Inflammatory macrophage (primary cell): ENCODE measurements around the gene NFXL1.
"Not testable (repeated sequence)": the region's sequence is repeated elsewhere in the genome, so short reads cannot be mapped to it uniquely, and the experiment has no call there.

Experiments used
- DNase-seq, 2 donors: peaks; one replicate each; pipeline ENCODE4 v3.0.0-alpha.2; 2020 to 2022
- total RNA-seq, 18 experiments: gene quantifications; one replicate each; lab custom pipeline; 2026; ENCODE audit warnings: mixed read lengths in 6 of 18, inconsistent platforms in 2 of 18; lab: John Stamatoyannopoulos, UW

NFXL1 gene
- 2.8 to 12.1 (median 7.4) reads per million in 18 experiments for total RNA-seq

DNA sequence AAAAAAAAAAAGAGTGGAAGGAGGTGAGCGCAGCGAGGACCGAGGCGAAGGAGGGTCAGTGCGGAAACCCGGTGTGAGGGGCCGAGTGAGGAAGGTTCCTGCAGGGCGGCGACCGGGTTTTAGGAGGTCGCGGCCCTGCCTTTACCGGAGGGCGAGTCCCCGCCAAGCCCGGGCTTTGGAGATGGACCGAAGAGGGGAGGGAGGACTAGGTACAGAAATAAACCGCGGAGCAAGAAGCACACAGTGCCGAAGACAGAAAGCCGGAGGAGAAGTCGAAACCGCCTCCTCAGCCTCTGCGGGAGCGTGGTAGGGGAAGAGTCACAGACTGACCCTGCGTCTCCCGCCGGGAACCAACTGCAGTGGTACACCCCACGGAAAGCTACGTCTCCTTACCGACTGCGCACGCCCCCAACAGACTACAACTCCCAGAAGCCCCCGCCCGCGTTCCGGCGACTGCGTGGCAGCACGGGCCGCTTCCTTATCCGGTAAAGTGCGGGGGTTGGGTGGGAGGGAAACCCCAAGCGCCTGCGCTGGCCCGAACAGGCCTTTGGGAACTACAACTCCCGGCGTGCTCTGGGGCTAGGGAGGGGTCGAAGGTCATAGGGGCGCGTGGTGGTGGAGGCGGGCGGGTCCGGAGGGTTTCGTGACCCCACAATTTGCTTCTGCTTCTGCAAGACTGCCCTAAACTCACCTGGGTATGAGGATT, at the start of gene NFXL1:
TSS of gene NFXL1 (minus strand) at position 364 of the 706 bp plus-strand sequence. CDS start 380 bp downstream, outside the sequence.
- peak; percentile 97 to 98 for DNase-seq

DNA sequence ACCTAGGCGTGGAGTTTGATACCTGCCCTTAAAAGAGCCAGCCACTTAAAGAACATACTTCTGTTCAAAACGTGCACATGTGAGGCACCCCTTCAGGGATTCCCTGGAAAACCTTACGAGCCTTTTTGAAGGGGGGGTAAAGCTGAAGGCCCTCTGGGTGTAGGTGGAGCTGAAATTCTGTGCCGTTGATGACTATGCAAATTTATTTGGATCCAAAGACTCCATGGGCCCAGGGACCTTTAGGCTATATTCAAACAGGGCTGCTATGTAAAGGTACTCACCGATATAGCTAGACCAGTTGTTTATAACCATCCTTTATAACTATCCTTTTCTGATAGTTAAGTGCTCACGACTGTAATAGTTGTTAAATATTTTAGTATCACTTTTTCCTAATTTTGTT, 40.3 kb upstream of the NFXL1 start:
- no peak for DNase-seq

DNA sequence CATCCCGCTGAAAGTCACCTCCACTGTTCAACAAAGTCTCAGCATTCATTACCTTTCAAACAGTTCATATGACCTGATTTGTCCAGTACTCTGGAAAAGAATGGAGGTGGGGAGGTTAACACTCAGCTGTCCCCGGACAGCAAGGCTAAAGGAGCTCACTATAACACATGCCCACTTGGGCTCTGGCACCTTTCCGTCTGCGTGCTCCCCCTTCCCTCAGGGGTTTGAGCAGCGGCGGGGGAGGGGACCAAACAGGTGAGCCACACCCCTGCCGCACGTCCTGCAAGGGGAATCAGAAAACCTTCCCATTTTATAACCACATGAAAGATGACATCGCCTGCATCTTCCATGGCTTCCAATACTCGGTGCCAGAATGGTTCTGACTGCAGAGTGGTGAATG, 39.9 kb upstream of the NFXL1 start:
- no peak for DNase-seq

DNA sequence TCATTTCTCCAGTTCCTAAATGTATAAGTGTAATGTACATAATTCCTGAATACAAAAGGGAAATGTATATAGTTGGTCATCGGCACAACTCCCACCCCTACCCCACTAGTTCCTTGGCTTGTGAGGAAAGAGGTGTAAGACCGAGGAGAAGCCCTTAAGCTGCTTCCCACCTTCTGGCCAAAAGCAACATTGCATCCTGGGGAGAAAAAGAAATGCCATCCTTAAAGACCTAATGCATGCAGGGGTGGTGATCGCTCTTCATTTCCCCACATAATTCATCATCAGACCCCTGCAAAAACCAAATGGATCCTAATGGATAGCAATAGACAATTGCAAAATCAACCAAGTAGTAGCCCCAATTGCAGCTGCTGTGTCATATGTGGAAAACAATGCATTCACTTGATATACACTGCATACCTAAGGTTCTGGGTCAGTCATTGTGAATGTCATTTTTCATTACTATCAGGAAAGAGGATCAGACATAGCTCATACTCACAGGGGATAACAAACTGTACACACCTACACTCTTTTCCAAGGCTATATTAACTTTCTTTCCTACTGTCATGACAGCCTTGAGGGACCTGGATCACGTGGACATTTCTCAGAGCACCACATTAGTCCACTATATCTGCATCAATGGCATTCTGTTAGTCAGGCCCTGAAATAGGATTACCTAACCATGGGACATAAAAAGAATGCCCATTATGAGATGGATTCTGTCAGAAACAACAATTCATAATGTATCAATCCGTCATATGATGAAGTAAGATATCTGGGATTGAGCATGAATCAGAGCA, 31.7 kb upstream of the NFXL1 start:
- no peak for DNase-seq

DNA sequence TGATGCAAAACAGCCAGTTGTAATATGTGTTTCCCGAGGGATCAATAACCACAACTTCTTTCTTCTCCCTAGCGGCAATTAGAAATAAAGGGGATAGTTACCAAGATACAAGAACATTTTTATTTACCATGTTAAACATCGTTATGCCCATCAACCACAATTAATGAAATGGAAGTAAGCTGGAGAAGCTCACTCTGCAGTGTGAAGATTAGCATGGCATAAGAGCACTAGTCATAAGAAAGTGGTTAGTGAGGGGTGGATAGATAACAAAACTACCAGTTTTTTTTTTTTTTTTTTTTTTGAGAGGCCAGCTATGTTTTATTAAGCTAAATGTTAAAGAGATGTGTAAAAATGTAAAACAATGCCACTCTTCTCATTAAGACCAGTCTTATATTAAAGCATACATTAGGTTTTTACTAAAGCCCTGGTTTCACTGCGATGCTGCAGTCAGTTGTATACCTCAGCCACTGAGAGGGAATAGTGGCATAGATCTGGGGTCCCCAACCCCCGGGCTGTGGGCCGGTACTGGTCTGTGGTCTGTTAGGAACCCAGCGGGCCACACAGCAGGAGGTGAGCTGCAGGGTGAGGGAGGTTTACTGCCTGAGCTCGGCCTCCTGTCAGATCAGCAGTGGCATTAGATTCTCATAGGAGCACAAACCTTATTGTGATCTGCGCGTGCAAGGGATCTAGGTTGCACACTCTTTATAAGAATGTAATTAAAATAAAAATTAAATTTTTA, 27.9 kb upstream of the NFXL1 start:
- no peak for DNase-seq

DNA sequence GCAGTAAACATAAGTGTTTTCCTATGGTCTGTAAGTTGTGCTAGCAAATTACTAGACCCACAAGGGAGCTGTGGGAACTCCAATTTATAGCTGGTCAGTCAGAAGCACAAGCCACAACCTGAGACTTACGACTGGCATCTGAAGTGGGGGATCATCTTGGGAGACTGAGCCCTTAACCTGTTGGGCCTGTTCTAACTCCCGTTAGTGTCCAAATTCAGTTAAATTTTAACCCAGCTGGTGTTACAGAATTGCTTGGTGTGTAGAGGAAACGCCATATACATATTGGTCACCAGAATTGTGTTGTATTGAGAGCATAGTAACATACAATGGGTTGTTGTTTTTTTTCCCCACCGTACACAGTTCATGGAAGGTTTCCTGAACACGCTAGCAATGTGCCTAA, 25.1 kb upstream of the NFXL1 start:
- no peak for DNase-seq

DNA sequence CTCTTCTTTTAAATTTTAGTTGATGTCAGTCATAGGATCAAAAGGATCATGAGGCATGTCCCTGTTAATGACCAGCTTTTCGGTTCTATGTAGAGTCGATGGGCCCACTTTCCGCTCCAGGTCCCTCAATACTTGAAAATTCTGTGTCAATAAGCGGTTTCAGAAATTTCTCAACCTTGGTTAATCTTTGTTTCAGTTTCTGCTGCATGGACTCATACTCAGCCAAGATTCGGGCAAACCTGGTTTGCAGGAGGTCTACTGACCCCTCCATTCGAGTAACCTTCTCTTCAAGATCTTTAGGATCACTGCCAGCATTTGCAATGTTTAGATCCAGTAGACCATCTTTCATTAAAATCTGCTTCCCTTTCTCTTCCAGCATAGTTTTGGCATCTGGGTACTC, 22.0 kb upstream of the NFXL1 start:
- no peak for DNase-seq

DNA sequence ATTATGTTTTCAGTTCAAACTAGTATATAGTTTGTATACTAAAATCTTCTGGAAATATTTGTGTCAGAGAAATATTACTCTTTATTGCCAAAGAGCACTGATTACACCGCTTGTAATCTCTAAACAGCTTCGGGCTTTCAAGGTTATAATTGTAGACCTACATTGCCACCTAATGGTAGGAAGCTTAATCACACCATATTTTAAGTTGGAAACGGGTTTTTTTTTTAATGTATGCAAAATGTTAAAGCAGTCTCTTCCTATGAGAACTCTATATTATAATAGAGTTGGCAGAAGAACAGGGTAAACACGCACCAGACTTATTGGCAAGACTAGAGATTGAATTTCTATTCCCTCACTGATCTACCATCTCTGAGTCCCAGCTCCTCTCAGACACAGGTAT, 19.5 kb upstream of the NFXL1 start:
- peak; percentile 55 to 78 for DNase-seq

DNA sequence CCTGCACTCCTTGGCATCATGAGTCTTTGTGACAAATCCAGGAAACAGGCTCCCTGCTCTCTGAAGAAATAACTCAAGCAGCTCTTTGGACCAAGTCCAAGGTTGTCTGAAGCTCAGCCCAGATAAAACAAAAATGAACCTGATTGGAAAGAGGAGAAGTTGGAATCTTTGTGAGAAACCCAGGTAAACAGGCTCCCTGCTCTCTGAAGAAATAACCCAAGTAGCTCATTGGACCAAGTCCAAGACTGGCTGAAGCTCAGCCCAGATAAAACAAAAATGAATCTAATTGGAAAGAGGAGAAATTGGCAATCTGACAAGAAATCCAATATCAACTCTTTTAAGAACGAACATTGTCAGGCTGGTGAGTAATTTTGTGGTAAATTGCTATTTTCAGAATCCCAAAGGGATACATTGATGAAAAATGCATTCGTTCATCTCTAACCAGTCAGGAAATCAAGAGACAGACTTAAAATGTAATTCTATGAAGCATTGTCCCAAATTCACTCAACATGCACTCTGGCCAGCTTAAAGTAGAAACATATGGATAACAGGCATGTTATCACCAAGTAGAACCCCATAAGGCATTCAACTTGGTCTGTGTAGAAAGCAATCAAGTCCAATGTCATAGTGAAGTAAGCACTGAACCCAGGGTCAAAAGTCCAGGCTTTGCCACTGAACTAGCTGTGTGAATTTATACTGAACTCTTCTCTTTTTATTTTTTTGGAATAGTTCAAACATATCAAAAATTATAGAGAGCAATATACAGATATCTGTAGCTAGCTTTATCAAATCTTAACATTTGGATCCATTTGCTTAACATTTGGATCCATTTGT, 16.8 kb upstream of the NFXL1 start:
- DNase-seq, result no peak

DNA sequence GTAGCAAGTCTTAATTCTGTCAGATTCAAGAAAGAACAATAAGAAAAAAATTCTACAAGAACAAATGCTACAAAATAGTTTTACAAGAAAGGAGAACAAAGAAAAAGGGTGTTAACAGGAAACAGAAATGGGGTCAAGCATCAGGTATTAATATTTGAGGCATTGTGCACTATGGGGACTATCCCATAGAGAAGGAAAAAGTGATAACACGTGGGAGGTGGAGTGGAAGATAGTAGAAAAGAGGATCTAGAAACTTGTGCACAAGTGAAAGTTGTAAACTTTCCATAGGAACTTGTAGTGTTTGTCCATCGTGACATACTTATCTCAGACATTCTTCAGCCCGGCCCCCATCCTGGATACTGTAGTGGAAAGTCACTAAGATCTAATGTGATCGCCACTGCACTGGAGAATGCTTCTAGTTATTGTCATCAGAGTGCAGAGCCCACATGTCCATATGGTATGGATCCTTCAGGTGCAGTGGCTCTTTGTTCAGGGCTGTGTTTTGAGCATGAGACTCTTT, 15.4 kb upstream of the NFXL1 start:
- DNase-seq, result no peak

DNA sequence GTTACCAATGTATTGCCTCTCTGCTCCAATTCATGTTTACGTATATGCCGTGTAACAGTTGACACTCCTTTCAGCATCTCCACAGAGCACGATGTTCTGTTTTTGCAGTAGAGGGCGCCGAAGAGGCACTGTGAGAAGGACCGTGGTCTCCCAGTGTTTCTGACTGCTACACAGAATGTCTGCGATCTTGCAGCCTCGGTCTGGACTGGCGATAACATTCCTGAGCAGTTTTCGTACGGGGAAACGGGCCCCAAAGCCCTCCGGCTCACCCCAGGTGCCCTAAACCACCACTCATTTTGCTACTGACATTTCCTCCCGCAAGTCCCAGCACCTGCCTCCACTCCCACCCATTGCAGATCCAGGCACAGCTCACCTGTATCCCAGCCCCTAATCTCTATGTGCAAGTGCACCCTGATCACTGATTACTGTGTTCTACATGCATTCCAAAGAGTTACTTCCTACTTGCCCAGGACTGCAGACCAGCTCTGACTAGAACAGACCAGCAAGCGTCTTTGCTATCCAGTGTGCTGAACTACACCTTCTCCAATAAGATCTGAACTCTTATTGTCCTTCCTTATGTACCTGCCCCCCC, 12.4 kb upstream of the NFXL1 start:
- peak; percentile 22 to 38 for DNase-seq

DNA sequence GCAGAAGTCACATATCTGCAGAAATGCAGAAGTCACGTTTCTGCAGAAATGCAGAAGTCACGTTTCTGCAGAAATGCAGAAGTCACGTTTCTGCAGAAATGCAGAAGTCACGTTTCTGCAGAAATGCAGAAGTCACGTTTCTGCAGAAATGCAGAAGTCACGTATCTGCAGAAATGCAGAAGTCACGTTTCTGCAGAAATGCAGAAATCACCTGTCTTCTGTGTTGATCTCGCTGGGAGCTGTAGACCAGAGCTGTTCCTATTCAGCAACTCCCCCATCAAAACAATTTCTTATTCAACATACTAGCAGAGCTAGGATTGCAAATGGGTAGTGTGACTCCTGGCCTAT, 8.9 kb upstream of the NFXL1 start:
- peak in 1 of 2 donors; percentile 33 for DNase-seq

DNA sequence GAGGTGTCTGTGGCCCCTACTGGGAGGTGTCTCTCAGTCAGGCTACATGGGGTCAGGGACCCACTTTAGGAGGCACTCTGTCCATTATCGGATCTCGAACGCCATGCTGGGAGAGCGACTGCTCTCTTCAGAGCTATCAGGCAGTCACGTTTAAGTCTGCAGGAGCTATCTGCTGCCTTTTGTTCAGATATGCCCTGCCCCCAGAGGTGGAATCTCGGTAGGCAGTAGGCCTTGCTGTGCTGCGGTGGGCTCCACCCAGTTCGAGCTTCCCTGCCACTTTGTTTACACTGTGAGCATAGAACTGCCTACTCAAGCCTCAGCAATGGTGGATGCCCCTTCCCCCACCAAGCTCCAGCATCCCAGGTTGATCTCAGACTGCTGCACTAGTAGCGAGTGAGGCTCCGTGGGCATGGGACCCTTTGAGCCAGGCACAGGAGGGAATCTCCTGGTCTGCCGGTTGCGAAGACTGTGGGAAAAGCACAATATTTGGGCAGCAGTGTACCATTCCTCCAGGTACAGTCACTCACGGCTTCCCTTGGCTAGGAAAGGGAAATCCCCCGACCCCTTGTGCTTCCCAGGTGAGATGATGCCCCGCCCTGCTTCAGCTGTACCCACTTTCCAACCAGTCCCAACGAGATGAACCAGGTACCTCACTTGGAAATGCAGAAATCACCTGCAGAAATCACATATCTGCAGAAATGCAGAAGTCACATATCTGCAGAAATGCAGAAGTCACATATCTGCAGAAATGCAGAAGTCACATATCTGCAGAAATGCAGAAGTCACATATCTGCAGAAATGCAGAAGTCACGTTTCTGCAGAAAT, 8.3 kb upstream of the NFXL1 start:
- DNase-seq, result not testable (repeated sequence)

DNA sequence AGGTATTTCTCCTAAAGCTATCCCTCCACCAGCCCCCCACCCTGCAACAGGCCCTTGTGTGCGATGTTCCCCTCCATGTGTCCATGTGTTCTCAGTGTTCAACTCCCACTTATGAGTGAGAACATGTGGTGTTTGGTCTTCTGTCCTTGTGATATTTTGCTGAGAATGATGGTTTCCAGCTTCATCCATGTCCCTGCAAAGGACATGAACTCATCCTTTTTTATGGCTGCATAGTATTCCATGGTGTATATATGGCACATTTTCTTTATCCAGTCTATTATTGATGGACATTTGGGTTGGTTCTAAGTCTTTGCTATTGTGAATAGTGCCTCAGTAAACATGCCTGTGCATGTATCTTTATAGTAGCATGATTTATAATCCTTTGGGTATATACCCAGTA, 2.8 kb upstream of the NFXL1 start:
- DNase-seq, result not testable (repeated sequence)

DNA sequence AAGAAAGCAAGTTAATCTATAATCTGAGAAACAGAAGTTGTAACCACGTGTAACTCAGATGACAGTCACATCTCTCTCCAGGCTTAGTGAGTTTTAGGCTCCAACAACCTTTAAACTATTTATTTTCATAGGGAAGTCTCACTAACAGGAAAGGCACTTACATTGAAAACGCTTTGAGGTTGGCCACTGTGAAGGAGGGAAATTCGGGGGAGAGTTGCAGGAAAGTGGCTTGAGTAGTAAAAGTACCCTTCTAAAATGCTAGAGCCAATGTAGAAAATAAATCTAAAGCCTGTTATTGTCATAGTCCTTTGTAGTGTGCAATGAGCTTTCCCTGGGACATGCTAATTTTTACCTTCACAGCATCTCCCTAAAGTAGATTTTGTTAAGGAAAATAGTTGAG, 995 bp upstream of the NFXL1 start:
- DNase-seq, result peak; percentile 9 to 11

DNA sequence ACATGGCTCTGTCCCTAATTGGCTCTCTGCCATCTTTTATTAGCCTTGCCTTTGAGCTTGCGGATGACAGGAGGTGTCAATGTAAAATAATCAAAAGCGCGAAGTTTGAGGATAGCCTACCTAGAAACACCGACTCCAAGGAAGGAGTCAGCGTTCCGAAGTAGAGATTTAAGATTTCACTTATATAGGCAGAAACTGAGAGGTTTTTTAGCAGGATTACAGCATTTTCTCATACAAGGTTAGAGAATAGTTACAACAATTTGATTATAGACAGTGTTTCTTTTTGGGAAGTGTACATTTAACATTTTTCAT, 499 bp upstream of the NFXL1 start:
- DNase-seq, result no peak

DNA sequence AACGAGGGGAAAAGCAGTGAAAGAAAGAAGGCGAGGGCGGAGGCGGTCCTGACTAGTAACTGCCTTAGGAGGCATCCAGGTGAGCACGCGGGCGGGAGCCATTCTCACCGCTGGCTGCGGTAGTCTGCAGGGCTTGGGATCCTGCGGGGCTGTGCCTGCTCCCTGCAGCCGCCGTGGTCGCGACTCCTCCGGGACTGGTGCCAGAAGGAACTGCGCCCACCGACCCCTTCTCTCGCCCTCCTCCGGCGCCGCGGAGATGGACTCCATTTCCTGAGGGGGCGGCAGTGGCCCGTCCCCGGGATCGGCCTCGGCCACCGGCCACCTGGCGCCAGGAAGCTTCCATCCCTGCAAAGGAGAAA, 543 bp downstream of the NFXL1 start:
- DNase-seq, result no peak

DNA sequence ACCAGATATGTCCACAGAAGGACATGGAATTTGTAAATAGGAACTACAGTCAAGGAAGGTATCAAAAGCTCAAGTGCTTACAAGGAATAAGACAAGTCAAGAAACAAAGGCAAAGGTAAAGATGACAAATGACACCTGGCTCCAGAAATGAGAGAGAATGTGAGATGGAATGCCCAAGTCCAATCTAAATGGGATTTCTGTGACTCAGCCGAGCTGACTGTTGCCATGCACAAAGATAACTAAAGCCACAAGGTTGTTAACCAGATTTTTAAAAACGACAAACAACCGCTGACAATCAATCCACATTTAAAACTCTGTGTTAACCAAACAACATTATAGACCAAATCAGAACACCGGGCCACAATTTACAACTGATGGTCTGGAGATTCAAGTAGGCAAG, 1.1 kb downstream of the NFXL1 start:
- DNase-seq, result no peak

DNA sequence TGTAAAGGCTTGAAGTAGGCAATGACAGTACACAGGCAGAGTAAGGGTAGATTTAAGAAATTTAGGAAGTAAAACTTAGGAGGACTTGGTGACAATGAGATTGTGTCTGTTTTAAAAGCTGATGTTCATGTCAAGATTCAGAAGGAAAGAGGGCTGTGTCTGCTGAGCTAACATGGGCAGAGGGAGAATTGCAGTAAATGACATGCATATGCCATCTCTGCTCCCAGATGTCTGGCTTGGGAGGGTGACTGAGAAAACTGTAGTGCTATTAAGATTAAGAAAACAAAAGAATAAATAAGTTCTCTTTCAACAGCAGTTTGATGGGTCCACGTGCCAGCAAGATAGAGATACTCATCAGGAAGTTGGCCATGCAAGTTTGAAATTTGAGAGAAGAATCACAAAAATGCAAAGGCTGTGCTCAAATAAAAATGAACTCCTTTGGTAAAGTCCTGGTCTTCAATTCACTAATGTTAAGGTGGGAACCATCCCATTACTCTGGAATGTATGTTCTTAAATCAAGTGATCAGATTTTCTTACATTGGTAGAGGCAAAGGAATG, 7.2 kb downstream of the NFXL1 start:
- no peak for DNase-seq

DNA sequence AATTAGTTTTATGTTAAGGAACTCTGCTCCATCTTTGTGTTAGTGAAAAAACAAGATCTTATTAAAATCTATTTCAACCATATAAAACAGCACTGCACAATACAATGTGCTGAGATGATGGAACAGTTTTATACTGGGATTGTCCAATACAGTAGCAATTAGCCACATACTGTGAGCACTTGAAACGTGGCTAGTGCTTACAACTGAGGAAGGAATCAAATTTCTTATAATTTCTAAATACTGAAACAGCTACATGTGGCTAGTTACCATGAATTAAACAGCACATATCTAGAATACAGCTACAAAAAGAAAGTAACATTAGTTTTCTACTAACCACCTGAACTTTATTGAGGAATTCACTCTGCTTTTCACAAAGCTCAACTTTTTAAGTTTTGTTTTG, 14.7 kb downstream of the NFXL1 start:
- DNase-seq, result no peak

DNA sequence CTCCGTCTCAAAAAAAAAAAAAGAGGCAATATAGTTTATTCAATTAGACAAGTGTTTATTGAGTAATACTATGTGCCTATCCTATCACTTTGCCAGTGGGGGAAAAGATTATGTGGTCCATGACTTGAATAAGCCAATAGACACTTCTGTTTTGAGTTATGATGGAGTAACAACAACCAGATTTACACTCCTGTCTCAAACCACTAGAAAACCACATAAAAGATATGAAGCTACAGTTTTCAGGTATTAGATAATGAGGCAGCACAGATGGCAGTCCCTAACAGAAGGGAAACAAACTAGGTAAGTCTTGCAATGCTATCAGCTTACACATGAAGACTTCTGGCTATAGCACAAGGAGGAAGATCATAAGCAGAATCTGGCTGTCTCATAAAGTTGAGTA, 22.5 kb downstream of the NFXL1 start:
- DNase-seq, result no peak
